H9 (cell line): ENCODE results near the gene OR7A10. TPM values are rescaled to one million over a fixed set of nuclear protein-coding genes. Genes with fewer than 3 reads are reported as not detected.

Source experiments
- DNase-seq: peaks from one replicate; pipeline ENCODE4 v3.0.0-alpha.2; 2017
- H2AFZ ChIP-seq: one replicate; pipeline ENCODE4 v1.6.1; 2013; ENCODE audit warnings: mild to moderate bottlenecking, low read length, control low read depth, moderate library complexity
- H2AK5ac ChIP-seq: 2 replicates; pipeline ENCODE4 v1.6.1; 2013; ENCODE audit warnings: low read length, control low read depth, mixed read lengths; ENCODE audit not compliant: insufficient read length
- H2BK120ac ChIP-seq: one replicate; pipeline ENCODE4 v1.6.1; 2013; ENCODE audit warnings: low read depth, mild to moderate bottlenecking, low read length, control low read depth, inconsistent platforms; ENCODE audit not compliant: poor library complexity, severe bottlenecking
- H2BK12ac ChIP-seq: 2 replicates; pipeline ENCODE4 v1.6.1; 2013; ENCODE audit warnings: low read length, control low read depth, mixed read lengths, low read depth; ENCODE audit not compliant: insufficient read length
- H2BK15ac ChIP-seq: 2 replicates; pipeline ENCODE4 v1.6.1; 2013; ENCODE audit warnings: low read depth, low read length, control low read depth
- H2BK20ac ChIP-seq: one replicate; pipeline ENCODE4 v1.6.1; 2013; ENCODE audit warnings: low read depth, mild to moderate bottlenecking, low read length, control low read depth, inconsistent platforms; ENCODE audit not compliant: poor library complexity, severe bottlenecking
- H2BK5ac ChIP-seq: 2 replicates; pipeline ENCODE4 v1.6.1; 2013; ENCODE audit warnings: low read length, control low read depth, mixed read lengths; ENCODE audit not compliant: insufficient read length
- H3K14ac ChIP-seq: 2 replicates; pipeline ENCODE4 v1.6.1; 2013; ENCODE audit warnings: low read length, control low read depth; ENCODE audit not compliant: insufficient read depth
- H3K18ac ChIP-seq: 2 replicates; pipeline ENCODE4 v1.6.1; 2013; ENCODE audit warnings: low read depth, mild to moderate bottlenecking, mixed read lengths, low read length, control low read depth; ENCODE audit not compliant: insufficient read length
- H3K23ac ChIP-seq: 2 replicates; pipeline ENCODE4 v1.6.1; 2013; ENCODE audit warnings: low read length, control low read depth, mixed read lengths, low read depth; ENCODE audit not compliant: insufficient read length
- H3K23me2 ChIP-seq: 2 replicates; pipeline ENCODE4 v1.6.1; 2013; ENCODE audit warnings: low read depth, mild to moderate bottlenecking, mixed read lengths, low read length, control low read depth; ENCODE audit not compliant: insufficient read length, poor library complexity, severe bottlenecking
- H3K27ac ChIP-seq: 2 replicates; pipeline ENCODE4 v1.5.1; 2013; ENCODE audit warnings: low read length, control low read depth, mixed read lengths, low read depth; ENCODE audit not compliant: insufficient read length
- H3K27me3 ChIP-seq: 2 replicates; pipeline ENCODE4 v1.6.1; 2013; ENCODE audit warnings: low read length, control low read depth, inconsistent platforms; ENCODE audit not compliant: insufficient read depth
- H3K4ac ChIP-seq: 2 replicates; pipeline ENCODE4 v1.6.1; 2013; ENCODE audit warnings: low read depth, mild to moderate bottlenecking, control low read depth, inconsistent platforms, low read length, moderate library complexity
- H3K4me1 ChIP-seq: 2 replicates; pipeline ENCODE4 v1.6.1; 2013; ENCODE audit warnings: low read length, control low read depth, inconsistent platforms; ENCODE audit not compliant: insufficient read depth
- H3K4me2 ChIP-seq: 2 replicates; pipeline ENCODE4 v1.6.1; 2013; ENCODE audit warnings: low read length, control low read depth, mixed read lengths; ENCODE audit not compliant: insufficient read length, insufficient read depth
- H3K56ac ChIP-seq: 2 replicates; pipeline ENCODE4 v1.6.1; 2013; ENCODE audit warnings: low read depth, mild to moderate bottlenecking, mixed read lengths, low read length, control low read depth; ENCODE audit not compliant: insufficient read length
- H3K79me1 ChIP-seq: 2 replicates; pipeline ENCODE4 v1.6.1; 2013; ENCODE audit warnings: low read depth, mild to moderate bottlenecking, moderate library complexity, low read length, control low read depth, inconsistent platforms; ENCODE audit not compliant: insufficient read depth, poor library complexity, severe bottlenecking
- H3K79me2 ChIP-seq: 2 replicates; pipeline ENCODE4 v1.6.1; 2013; ENCODE audit warnings: low read length, control low read depth, inconsistent platforms; ENCODE audit not compliant: insufficient read depth
- H3K9ac ChIP-seq: 2 replicates; pipeline ENCODE4 v1.6.1; 2013; ENCODE audit warnings: low read length, control low read depth, mixed read lengths; ENCODE audit not compliant: insufficient read length; ENCODE audit errors: extremely low read depth
- H3K9me3 ChIP-seq: one replicate; pipeline ENCODE4 v1.6.1; 2013; ENCODE audit warnings: low read depth, low read length, inconsistent platforms; ENCODE audit not compliant: control insufficient read depth
- H3T11ph ChIP-seq: one replicate; pipeline ENCODE4 v1.6.1; 2013; ENCODE audit warnings: mild to moderate bottlenecking, low read length, control low read depth, inconsistent platforms
- H4K20me1 ChIP-seq: one replicate; pipeline ENCODE4 v1.6.1; 2013; ENCODE audit not compliant: control insufficient read depth, insufficient read length, insufficient read depth
- H4K5ac ChIP-seq: 2 replicates; pipeline ENCODE4 v1.6.1; 2013; ENCODE audit warnings: low read depth, mild to moderate bottlenecking, mixed read lengths, low read length, control low read depth; ENCODE audit not compliant: insufficient read length
- H4K8ac ChIP-seq: replicated peaks from 2 replicates; pipeline ENCODE4 v1.6.1; 2013; ENCODE audit warnings: low read length, control low read depth, mixed read lengths, low read depth; ENCODE audit not compliant: insufficient read length
- H4K91ac ChIP-seq: 2 replicates; pipeline ENCODE4 v1.6.1; 2013; ENCODE audit warnings: low read depth, mild to moderate bottlenecking, moderate library complexity, mixed read lengths, low read length, control low read depth; ENCODE audit not compliant: insufficient read length
- H3K27ac Mint-ChIP-seq, 3 experiments: 2 replicates in 2 of 3; 3 replicates in 1 of 3; pipeline ENCODE4 v1.8.0; 2020 to 2021; ENCODE audit warnings: mixed read lengths in 3 of 3, mild to moderate bottlenecking in 1 of 3, moderate library complexity in 1 of 3
- H3K27me3 Mint-ChIP-seq: 2 replicates; pipeline ENCODE4 v1.8.0; 2021; ENCODE audit warnings: low read depth, mild to moderate bottlenecking, moderate library complexity, mixed read lengths
- H3K36me3 Mint-ChIP-seq, 3 experiments: 2 replicates in 2 of 3; 3 replicates in 1 of 3; pipeline ENCODE4 v1.8.0; 2020 to 2021; ENCODE audit warnings: low read depth in 3 of 3, mixed read lengths in 3 of 3; ENCODE audit not compliant: insufficient read depth in 1 of 3
- H3K4me1 Mint-ChIP-seq, 2 experiments: 2 replicates each; pipeline ENCODE4 v1.8.0; 2020; ENCODE audit warnings: mixed read lengths in 2 of 2
- H3K4me3 Mint-ChIP-seq, 2 experiments: 2 replicates in 1 of 2; 3 replicates in 1 of 2; pipeline ENCODE4 v1.8.0; 2020 to 2021; ENCODE audit warnings: mild to moderate bottlenecking in 2 of 2, mixed read lengths in 2 of 2, moderate library complexity in 1 of 2
- H3K9me3 Mint-ChIP-seq, 2 experiments: 2 replicates in 1 of 2; 3 replicates in 1 of 2; pipeline ENCODE4 v1.8.0; 2020; ENCODE audit warnings: mild to moderate bottlenecking in 2 of 2, mixed read lengths in 2 of 2, moderate library complexity in 1 of 2
- WGBS: extraction: QIAGEN DNeasy Blood & Tissue Kit; methylation state at CpG from one replicate; pipeline ENCODE4 v1.1.7; 2013; ENCODE audit warnings: missing lambda C conversion rate, low lambda C conversion rate, mixed read lengths; ENCODE audit not compliant: insufficient read length; ENCODE audit errors: extremely low coverage; 5-methylcytosine and 5-hydroxymethylcytosine counted together
- total RNA-seq: library from RNA; stranded (reverse); gene quantifications from 2 replicates; pipeline ENCODE4 v1.2.1, GENCODE V29; 2021
- TF ChIP-seq, protein P1 (sequence below): fragments of 200-600 bp; sonication (generic); conservative IDR thresholded peaks from 3 replicates; pipeline ENCODE4 v1.8.0; 2021; ENCODE audit warnings: antibody characterized with exemption, mild to moderate bottlenecking

OR7A10 gene
- total RNA-seq, 1 experiment from 2014 or later = not detected

DNA sequence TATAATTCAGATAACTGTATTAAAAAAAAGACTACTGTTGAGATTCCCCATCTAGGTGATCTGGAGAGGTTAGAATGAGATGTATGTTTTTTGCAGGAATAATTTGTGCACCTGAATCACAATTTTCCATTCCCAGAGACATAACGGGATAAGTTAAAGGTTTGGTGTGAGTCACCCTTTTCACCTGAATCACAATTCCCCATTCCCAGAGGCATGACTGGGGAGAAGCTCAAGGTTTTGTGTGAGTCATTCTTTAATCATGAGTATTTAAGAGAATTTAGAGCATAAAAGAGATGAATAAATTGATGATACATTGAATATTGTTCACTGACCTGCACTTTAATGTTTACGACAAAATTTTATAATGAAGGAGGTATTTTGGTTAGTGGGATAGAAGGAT is 22.7 kb downstream of the OR7A10 start:
- Histone ChIP-seq H3K9ac (no peak overlapping the region), H3K18ac (no peak overlapping the region), H3K27ac (no peak overlapping the region), H2BK120ac (no peak overlapping the region), H4K91ac (no peak overlapping the region), H3K23me2 (no peaks in the 10 kb centered on the region), H2AK5ac (no peak overlapping the region), H2BK12ac (no peak overlapping the region), H3K56ac (no peak overlapping the region), H3K4me1 (no peaks in the 10 kb centered on the region), H3K27me3 (no peaks in the 10 kb centered on the region), H3T11ph (no peak overlapping the region), H2BK15ac (no peak overlapping the region), H3K9me3 (no peaks in the 10 kb centered on the region), H4K20me1 (no peaks in the 10 kb centered on the region), H3K14ac (no peak overlapping the region), H3K4me2 (no peak overlapping the region), H3K79me2 (no peaks in the 10 kb centered on the region), H4K8ac (no peak overlapping the region), H2AFZ (no peak overlapping the region), H2BK5ac (no peak overlapping the region), H3K4ac (no peak overlapping the region), H3K79me1 (no peaks in the 10 kb centered on the region), H3K23ac (no peak overlapping the region), H2BK20ac (no peak overlapping the region), H4K5ac (no peak overlapping the region)
- peaks cover 2% of the 10 kb centered on the region for H3K27me3 Mint-ChIP-seq
- peaks cover 1 to 25% (median 4%) of the 10 kb centered on the region in 3 experiments; a peak in 2 of 7 replicates for H3K36me3 Mint-ChIP-seq
- 100% methylated on average over 1 of the region's 2 CpGs for WGBS
- no peak overlapping the region for H3K27ac Mint-ChIP-seq
- no peaks in the 10 kb centered on the region for H3K4me1 Mint-ChIP-seq
- TF ChIP-seq, protein P1, sequence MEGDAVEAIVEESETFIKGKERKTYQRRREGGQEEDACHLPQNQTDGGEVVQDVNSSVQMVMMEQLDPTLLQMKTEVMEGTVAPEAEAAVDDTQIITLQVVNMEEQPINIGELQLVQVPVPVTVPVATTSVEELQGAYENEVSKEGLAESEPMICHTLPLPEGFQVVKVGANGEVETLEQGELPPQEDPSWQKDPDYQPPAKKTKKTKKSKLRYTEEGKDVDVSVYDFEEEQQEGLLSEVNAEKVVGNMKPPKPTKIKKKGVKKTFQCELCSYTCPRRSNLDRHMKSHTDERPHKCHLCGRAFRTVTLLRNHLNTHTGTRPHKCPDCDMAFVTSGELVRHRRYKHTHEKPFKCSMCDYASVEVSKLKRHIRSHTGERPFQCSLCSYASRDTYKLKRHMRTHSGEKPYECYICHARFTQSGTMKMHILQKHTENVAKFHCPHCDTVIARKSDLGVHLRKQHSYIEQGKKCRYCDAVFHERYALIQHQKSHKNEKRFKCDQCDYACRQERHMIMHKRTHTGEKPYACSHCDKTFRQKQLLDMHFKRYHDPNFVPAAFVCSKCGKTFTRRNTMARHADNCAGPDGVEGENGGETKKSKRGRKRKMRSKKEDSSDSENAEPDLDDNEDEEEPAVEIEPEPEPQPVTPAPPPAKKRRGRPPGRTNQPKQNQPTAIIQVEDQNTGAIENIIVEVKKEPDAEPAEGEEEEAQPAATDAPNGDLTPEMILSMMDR = no peak
- no peak for DNase-seq
- no peak overlapping the region for H3K4me3 Mint-ChIP-seq
- H3K9me3 Mint-ChIP-seq = peaks cover 64 to 98% of the 10 kb centered on the region in 2 experiments
